Transverse colon (tissue), 4 donors: ENCODE results near the gene SHROOM1.

Experiments used
- EP300 ChIP-seq: sonication (generic); formaldehyde crosslinking; IDR thresholded peaks from one replicate; pipeline ENCODE4 v1.6.1; 2017; ENCODE audit warnings: antibody characterized with exemption, low read depth
- POLR2A ChIP-seq: fragments of 450-650 bp; IDR thresholded peaks from one replicate; pipeline ENCODE4 v1.6.1; 2016; ENCODE audit warnings: antibody characterized with exemption, mild to moderate bottlenecking, moderate library complexity
- POLR2AphosphoS5 ChIP-seq, 3 donors: sonication (generic); formaldehyde crosslinking; IDR thresholded peaks; one replicate each; pipeline ENCODE4 v1.6.1; 2016; ENCODE audit warnings: antibody characterized with exemption in 3 of 3
- TF ChIP-seq, protein P1 (sequence below), 5 experiments: fragments of 200-600 bp in 3 of 5; fragments of 450-650 bp in 2 of 5; sonication (generic) in 3 of 5; IDR thresholded peaks; 1 replicate in 2 of 5; 2 replicates in 3 of 5; pipeline ENCODE4 v1.5.1; 2016 to 2017; ENCODE audit warnings: antibody characterized with exemption in 5 of 5, inconsistent platforms in 3 of 5, mild to moderate bottlenecking in 2 of 5, moderate library complexity in 1 of 5

DNA sequence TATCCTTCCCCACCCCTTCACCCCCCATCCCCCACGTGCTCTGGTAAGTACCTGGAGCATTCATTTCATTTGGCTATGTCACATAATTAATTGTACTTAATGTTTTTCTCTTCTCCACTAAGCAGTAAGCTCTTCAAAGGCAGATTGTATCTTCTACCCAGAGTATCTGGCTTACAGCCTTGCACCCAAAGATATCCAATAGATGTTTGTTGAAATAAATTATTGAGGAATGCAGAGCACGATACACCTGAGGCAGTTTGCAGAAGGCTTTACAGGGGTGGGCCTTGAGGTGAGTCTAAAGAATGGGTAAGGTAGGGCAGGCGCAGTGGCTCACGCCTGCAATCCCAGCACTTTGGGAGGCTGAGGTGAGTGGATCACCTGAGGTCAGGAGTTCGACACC, 19.8 kb downstream of the SHROOM1 start:
- TF ChIP-seq, protein P1, sequence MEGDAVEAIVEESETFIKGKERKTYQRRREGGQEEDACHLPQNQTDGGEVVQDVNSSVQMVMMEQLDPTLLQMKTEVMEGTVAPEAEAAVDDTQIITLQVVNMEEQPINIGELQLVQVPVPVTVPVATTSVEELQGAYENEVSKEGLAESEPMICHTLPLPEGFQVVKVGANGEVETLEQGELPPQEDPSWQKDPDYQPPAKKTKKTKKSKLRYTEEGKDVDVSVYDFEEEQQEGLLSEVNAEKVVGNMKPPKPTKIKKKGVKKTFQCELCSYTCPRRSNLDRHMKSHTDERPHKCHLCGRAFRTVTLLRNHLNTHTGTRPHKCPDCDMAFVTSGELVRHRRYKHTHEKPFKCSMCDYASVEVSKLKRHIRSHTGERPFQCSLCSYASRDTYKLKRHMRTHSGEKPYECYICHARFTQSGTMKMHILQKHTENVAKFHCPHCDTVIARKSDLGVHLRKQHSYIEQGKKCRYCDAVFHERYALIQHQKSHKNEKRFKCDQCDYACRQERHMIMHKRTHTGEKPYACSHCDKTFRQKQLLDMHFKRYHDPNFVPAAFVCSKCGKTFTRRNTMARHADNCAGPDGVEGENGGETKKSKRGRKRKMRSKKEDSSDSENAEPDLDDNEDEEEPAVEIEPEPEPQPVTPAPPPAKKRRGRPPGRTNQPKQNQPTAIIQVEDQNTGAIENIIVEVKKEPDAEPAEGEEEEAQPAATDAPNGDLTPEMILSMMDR (IDR thresholded peaks at IDR 0.05), result no peak
- no peak for TF ChIP-seq POLR2A
- no peak for TF ChIP-seq EP300
- no peak for TF ChIP-seq POLR2AphosphoS5 (IDR thresholded peaks at IDR 0.05)
